Measurements from ENCODE around the gene KRI1.

DNA sequence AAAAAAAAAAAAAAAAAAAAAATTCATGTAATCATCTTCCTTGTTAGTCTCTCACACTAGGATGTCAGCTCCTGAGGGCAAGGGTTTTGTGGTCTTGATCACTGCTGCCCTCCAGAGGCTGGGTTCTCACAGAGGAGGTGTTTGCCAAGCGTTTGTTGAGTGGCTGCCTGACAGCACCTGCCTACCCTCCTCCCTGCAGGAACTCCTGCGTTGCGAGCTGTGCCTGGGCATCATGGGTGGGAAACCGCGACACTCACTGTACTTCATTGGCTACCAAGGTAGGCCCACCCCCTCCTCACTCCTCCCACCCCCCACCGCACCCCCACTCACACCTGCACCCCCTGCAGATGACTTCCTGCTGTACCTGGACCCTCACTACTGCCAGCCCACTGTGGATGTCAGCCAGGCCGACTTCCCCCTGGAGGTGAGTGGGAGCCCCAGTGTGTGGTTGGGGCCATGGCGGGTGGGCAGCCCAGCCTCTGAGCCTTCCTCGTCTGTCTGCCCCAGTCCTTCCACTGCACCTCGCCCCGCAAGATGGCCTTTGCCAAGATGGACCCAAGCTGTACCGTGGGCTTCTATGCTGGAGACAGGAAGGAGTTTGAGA, 14.0 kb downstream of the KRI1 start:
- TF ChIP-seq YY1 (IDR thresholded peaks at IDR 0.05; ENCODE audit: insufficient read depth, insufficient read length) (no peak), ZNF274 (IDR thresholded peaks at IDR 0.05; ENCODE audit: low read depth, low read length) (no peak), SUZ12 (IDR thresholded peaks at IDR 0.05; ENCODE audit: extremely low read depth, insufficient read depth, insufficient read length) (no peak)
